HG02981 (cell line): ENCODE data around the gene RAP1GAP.
"Not testable (repeated sequence)": the region's sequence is repeated elsewhere in the genome, so short reads cannot be mapped to it uniquely, and the experiment has no call there.

ENCODE experiments used
- ATAC-seq: cut with Tn5 transposase; IDR thresholded peaks from one replicate; pipeline ENCODE4 v1.9.1; 2021; ENCODE audit warnings: mild to moderate bottlenecking, moderate library complexity; ENCODE audit not compliant: unreplicated experiment

The RAP1GAP gene

GRCh38 chr1:21680381-21680780, 11.2 kb upstream of the RAP1GAP start:
- ATAC-seq = no peak

GRCh38 chr1:21677168-21677567, 8.0 kb upstream of the RAP1GAP start:
- ATAC-seq = no peak

GRCh38 chr1:21674957-21675356, 5.8 kb upstream of the RAP1GAP start:
- ATAC-seq = no peak

GRCh38 chr1:21673853-21674252, 4.7 kb upstream of the RAP1GAP start:
- not testable (repeated sequence) for ATAC-seq

DNA sequence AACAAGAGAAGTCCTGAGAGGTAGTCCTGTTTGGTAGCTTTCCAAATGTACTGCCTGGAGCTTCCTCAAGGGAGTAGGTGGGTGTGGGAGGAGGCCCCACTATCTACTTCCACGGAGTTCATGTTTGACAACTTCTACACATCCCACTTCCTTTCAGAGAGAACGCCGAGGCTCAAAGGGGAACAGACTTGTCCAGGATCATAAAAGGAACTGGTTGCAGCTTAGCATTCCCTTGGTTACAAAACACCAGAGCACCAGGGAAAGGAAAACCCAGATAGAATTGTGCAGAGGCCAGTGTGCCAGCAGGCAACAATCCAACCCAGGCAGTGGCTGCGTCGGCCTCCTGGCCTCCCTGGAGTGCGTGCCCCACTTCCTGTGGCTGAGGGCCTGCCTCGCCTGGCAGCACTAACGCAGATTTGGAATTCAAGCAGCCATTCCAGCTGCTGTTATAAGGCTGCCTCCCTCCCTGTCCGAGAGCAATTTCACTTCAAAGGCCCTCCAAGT, 4.2 kb upstream of the RAP1GAP start:
- no peak for ATAC-seq

DNA sequence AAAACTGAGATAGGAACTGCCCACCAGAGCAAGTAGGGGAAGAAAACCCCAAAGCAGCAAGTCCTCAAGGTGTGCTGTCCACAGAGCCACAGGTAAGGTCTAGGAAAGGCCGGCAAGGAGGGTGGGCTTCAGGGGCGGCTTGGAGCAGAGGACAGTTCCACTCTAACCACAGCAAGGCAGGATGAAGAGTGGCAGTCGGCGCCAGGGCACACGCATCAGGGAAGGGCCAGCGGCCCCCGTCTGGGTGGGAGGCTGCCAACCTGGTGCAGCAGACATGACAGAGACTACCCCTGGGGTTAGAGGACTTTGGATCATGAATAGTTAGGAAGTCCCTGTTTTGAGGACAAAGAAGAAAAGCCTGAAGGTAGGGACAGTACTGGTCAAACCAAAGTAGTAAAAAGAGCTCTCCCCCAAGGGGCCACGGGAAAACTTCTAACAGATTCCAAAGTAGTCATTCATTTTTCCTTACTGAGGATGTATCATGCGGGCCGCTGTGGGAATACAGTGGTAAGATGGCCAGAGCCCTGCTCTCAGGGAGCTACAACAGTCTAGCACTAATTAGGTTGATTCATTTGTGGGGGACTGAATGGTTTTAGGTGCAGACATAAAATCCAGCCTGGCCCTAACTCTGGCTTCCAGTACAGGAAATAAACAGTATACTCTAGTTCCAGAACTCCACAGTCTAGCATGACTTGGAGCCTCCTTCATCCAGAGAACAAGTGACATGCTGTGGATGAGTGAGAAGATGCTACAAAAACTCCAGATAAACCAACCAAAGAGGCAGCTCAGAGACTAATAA, 3.5 kb upstream of the RAP1GAP start:
- no peak for ATAC-seq

- no peak for ATAC-seq
These were observed 2.8 kb upstream of the RAP1GAP start for GRCh38 chr1:21671915-21672314.

- ATAC-seq = no peak
These were observed 2.1 kb upstream of the RAP1GAP start for GRCh38 chr1:21670956-21671902.

GRCh38 chr1:21670059-21670881, 1.1 kb upstream of the RAP1GAP start:
- ATAC-seq = no peak

DNA sequence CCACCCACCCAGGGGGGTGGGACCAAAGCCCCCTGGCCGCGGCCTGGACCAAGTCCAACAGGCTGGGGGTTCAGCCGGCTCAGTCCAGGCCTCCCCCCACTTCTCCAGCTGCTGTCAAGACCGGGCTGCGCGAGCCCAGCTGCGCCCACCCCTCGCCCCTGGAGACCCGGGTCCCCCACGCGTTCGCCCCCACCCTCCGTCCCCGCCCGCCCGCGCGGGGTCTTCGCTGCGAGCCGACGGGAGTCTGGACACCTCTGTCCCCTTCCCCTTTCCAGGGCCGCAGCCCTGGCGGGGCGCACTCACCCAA, 253 bp downstream of the RAP1GAP start:
- ATAC-seq = no peak

DNA sequence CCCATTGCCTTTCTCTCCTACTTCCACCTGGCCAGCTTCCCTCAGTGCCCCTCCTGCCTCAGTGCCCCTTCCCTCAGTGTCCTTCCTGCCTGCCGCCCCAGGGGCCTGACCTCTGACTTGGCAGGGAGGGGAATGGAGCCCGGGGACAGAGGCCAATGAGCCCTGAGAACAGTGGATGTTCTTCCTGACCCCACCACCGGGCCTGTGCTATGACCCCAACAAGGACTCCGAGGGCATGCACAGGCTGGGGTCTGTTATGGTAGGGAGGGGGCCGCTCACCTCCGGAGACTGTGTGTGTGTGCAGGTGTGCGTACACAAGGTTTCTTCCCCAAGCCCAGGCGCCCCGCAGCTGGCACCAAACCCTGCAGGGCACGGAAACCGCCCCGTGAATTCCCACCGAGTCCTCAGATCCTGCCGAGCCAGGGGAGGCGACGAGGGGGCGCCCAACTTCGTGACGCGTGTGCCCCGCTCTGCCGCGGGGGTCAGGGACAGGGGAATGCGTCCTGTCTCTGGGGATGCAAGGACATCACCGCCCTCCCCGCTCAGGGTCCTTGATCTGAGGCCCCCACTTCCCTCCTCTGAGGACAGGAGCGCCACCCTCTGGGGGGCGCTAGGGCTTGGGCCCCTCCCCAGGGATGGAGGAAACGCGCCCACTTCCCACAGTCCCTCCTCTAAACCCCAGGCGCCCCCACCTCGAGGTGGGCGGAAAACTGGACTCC, 766 bp downstream of the RAP1GAP start:
- ATAC-seq = no peak

DNA sequence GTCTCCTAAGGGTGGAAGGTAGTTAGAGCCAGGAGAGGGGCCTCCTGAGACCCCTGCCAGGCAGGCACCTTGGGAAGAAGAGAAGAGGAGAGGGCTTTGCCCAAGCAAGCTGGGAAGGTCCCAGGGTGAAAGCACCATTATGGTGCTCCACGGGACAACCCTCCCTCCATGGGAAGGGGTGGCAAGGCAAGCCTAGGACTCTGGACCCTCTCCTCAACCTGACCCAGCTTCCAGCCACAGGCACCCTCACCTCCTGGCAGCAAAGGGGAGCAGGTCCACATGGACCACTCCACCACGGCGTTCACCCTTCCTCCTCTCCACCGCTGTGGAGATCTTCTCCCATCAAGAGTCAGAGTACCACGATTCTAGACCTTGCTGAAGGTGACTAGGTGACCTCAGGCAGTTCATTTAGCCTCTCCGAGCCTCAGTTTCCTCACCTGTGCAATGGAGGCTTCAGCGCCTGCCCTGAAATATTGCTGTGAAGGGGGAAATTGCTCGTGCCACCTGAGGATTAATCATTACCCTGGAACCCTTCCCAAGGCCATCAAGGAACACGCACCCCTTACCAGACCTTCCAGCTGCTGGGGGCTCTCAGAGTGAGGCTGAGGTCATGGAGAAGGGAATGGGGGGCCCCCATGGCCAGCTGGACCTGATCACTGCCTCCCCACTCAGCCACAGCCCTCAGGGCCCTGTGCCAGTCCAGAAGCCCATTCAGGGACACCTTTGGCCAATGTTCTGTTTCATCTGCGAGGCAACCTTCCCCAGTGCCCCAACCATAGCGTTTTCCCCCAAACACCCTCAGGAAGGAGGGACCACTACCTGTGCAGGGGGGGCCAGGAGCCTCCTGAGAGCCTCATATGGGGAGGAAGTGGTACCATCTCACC, 1.6 kb downstream of the RAP1GAP start:
- ATAC-seq = no peak

DNA sequence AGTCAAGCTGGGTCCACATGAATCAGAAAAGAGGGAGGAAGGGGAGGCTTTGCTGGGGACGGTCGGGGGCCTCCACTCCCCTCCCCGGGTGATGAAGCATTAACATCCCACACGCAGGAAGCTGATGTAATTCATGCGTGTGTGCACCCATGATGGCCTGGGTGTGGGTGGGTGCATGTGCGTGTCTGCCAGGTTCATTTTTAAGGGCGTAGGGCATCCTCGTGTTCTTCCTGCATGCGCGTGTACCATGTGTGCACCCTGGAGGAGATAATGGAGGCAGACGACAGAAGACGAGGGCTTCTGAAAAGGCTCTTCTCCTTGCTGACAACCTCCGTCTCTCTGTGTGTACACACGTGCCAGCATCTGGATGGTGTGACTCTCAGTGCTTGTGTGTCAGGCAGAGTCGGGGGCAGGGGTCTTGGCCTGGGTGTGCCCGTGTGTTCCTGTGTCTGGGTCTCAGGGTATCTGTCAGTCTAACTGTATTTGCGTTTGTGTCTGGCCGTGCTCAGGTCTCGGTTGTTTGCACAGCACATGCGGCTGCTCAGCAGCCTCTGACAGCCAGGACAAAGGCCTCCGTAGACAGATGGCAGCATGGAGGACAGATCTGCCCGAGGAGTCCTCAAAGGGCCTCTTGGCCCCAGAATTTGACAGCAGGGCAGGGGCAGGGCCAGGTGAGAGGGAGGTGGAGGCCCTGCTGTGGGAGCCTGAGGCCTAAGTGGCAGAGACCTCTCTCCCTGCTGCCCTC, 2.4 kb downstream of the RAP1GAP start:
- no peak for ATAC-seq

DNA sequence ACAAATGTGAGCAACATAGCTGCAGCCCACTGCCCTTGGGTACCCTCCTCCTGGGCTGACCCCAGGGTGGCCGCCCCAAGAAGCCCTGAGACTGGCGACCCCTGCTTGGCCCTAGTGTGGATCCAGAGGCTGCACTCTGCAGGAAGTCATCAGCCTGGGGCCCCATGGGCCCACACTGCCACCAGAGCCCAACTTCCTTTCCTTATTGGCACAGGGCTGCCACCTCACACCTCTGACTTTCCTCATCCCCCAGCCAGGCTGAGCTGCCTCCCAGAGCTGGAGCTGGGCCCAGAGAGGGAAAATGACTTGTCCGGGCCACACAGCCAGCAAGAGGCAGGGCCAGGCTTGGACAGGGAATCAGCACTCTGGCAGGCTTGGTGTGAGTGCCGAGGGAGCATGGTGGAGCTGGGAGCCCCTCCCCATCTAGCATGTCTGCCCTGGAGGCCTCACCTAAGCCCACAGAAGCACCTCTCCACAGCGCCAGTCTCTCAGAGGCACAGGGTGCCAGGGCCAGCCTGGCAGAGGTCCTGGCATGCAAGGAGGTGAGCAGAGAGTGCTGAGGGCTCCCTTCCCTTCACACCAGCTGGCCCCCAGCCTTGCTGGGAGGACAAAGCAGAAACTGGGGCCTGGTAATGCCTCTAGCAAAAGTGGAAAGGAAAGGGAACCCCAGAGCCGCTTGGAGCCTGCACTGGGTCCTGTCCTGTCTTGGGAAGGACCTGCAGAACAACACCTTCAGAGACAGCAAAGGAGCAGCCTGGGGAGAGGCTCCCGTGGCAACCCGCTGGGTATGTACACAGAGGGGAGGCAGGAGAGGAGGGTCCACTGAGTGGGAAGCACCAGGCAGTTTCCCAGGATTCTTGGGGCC, 3.2 kb downstream of the RAP1GAP start:
- ATAC-seq = no peak

- ATAC-seq = no peak
These were observed 4.2 kb downstream of the RAP1GAP start for GRCh38 chr1:21664806-21665588.

- no peak for ATAC-seq
These were observed 5.0 kb downstream of the RAP1GAP start for GRCh38 chr1:21663951-21664805.
